Panc1 (cell line): ENCODE measurements around the gene TSKU. TPM values are rescaled to one million over a fixed set of nuclear protein-coding genes. Genes with fewer than 3 reads are reported as not detected.
A peak's percentile ranks its signal among the peaks of the same experiment; 100 is the strongest.

Experiments used
- ATAC-seq: fragments of 200-7000 bp; cut with Tn5 transposase; 2 replicates; pipeline ENCODE4 v1.9.1; 2020; ENCODE audit warnings: mild to moderate bottlenecking, moderate library complexity
- BruUV-seq: library from RNA; stranded (reverse); fragments of 400-500 nt; replicated peaks from 2 replicates; lab custom pipeline; 2021; lab: Mats Ljungman, UMichigan
- CTCF ChIA-PET: fragments of 300-600 bp; sonication (Branson Sonifier 250); formaldehyde crosslinking; loops from one replicate; lab custom pipeline; 2022; ENCODE audit warnings: antibody characterized with exemption; lab: Charles Lee
- POLR2A ChIA-PET: fragments of 300-600 bp; sonication (Branson Sonifier 250); formaldehyde crosslinking; loops from one replicate; lab custom pipeline; 2022; ENCODE audit warnings: antibody characterized with exemption; lab: Charles Lee
- DNase-seq: peaks from one replicate; pipeline ENCODE4 v3.0.0-alpha.2; 2010; ENCODE audit warnings: low read depth, low spot score
- H3K27ac ChIP-seq: 2 replicates; pipeline ENCODE4 v1.5.1; 2011; ENCODE audit warnings: mild to moderate bottlenecking, low read length, inconsistent platforms
- H3K27me3 ChIP-seq: fragments of 200-500 bp; sonication (Bioruptor generic); 2 replicates; pipeline ENCODE4 v1.6.0; 2014; ENCODE audit warnings: low read length, inconsistent platforms; ENCODE audit not compliant: control insufficient read depth, insufficient read depth
- H3K36me3 ChIP-seq: fragments of 200-500 bp; sonication (Bioruptor generic); 2 replicates; pipeline ENCODE4 v1.5.1; 2014; ENCODE audit warnings: inconsistent platforms, mild to moderate bottlenecking, low read length, moderate library complexity; ENCODE audit not compliant: control insufficient read depth, insufficient read depth
- H3K4me1 ChIP-seq: 2 replicates; pipeline ENCODE4 v1.5.1; 2011; ENCODE audit warnings: inconsistent platforms, mild to moderate bottlenecking, low read length, moderate library complexity; ENCODE audit not compliant: control insufficient read depth, insufficient read depth
- H3K4me3 ChIP-seq, 2 experiments: 2 replicates each; pipeline ENCODE4 v1.5.1; 2011 to 2012; ENCODE audit warnings: low read depth in 2 of 2, low read length in 2 of 2, mild to moderate bottlenecking in 2 of 2, inconsistent platforms in 1 of 2, moderate library complexity in 1 of 2
- H3K9me3 ChIP-seq: fragments of 200-500 bp; sonication (Bioruptor generic); 2 replicates; pipeline ENCODE4 v1.5.1; 2014; ENCODE audit warnings: low read depth, mild to moderate bottlenecking, inconsistent platforms, low read length, moderate library complexity; ENCODE audit not compliant: control insufficient read depth, insufficient read depth
- POLR2AphosphoS5 ChIP-seq: IDR thresholded peaks from 2 replicates; pipeline ENCODE4 v1.6.1; 2012; ENCODE audit warnings: mild to moderate bottlenecking, low read depth, low read length, moderate library complexity
- SIN3A ChIP-seq: IDR thresholded peaks from 2 replicates; pipeline ENCODE4 v1.6.1; 2012; ENCODE audit warnings: low read depth, mild to moderate bottlenecking, low read length, moderate library complexity, borderline replicate concordance; ENCODE audit not compliant: insufficient read depth
- TCF7L2 ChIP-seq: IDR thresholded peaks from 2 replicates; pipeline ENCODE4 v1.6.1; 2011; ENCODE audit warnings: mild to moderate bottlenecking, low read depth, low read length, inconsistent platforms
- in situ Hi-C: cut with HindIII; loops from 2 replicates; pipeline ENCODE4 v1.10.0; 2016; ENCODE audit warnings: low sequenced_read_pairs, low pct_unique_long_range_greater_than_20kb
- intact Hi-C: fragments of 100-400 bp; cut with micrococcal nuclease; formaldehyde crosslinking; loops from one replicate; pipeline ENCODE4 v1.10.0; 2022; ENCODE audit not compliant: unreplicated experiment
- total RNA-seq: library from RNA; stranded (reverse); gene quantifications from one replicate; pipeline ENCODE4 v1.2.1, GENCODE V29; 2021; ENCODE audit not compliant: unreplicated experiment
- TF ChIP-seq, protein P1 (sequence below), 2 experiments: IDR thresholded peaks; 2 replicates each; pipeline ENCODE4 v1.6.1; 2011 to 2012; ENCODE audit warnings: low read depth in 2 of 2, control low read depth in 1 of 2, low read length in 1 of 2, mild to moderate bottlenecking in 1 of 2, moderate library complexity in 1 of 2; ENCODE audit not compliant: insufficient read depth in 1 of 2
- TF ChIP-seq, protein P2 (sequence below): fragments of 450-650 bp; IDR thresholded peaks from 2 replicates; pipeline ENCODE4 v1.5.1; 2017; ENCODE audit warnings: mild to moderate bottlenecking

The TSKU gene
- total RNA-seq, 1 experiment from 2014 or later: 31.4 TPM

DNA sequence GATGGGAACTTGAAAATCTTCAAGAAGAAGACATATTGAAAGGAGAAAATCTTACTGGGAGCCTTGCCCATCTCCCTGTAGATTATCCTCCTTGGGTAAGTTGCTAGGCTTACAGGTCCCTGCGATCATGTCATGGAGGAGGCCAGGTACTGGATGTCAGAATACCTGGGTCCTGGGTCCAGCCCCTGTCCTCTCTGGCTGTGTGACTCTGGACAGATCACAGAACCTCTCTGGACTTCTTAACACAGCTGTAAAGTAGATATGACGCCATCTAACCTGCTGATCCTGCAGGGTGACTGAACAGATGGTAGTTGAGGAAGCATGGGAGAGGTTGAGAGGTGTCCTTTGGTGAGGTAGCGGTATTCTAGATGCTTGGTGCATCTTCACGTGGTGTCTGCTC is 4.1 kb downstream of the TSKU start:
- TF ChIP-seq, protein P1, sequence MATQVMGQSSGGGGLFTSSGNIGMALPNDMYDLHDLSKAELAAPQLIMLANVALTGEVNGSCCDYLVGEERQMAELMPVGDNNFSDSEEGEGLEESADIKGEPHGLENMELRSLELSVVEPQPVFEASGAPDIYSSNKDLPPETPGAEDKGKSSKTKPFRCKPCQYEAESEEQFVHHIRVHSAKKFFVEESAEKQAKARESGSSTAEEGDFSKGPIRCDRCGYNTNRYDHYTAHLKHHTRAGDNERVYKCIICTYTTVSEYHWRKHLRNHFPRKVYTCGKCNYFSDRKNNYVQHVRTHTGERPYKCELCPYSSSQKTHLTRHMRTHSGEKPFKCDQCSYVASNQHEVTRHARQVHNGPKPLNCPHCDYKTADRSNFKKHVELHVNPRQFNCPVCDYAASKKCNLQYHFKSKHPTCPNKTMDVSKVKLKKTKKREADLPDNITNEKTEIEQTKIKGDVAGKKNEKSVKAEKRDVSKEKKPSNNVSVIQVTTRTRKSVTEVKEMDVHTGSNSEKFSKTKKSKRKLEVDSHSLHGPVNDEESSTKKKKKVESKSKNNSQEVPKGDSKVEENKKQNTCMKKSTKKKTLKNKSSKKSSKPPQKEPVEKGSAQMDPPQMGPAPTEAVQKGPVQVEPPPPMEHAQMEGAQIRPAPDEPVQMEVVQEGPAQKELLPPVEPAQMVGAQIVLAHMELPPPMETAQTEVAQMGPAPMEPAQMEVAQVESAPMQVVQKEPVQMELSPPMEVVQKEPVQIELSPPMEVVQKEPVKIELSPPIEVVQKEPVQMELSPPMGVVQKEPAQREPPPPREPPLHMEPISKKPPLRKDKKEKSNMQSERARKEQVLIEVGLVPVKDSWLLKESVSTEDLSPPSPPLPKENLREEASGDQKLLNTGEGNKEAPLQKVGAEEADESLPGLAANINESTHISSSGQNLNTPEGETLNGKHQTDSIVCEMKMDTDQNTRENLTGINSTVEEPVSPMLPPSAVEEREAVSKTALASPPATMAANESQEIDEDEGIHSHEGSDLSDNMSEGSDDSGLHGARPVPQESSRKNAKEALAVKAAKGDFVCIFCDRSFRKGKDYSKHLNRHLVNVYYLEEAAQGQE (IDR thresholded peaks at IDR 0.05; ENCODE audit: insufficient read depth in 1 of 2, low read depth in 2 of 2, low read length in 1 of 2): no peak
- TF ChIP-seq SIN3A (no peak), TCF7L2 (no peak), POLR2AphosphoS5 (no peak)
- TF ChIP-seq, protein P2, sequence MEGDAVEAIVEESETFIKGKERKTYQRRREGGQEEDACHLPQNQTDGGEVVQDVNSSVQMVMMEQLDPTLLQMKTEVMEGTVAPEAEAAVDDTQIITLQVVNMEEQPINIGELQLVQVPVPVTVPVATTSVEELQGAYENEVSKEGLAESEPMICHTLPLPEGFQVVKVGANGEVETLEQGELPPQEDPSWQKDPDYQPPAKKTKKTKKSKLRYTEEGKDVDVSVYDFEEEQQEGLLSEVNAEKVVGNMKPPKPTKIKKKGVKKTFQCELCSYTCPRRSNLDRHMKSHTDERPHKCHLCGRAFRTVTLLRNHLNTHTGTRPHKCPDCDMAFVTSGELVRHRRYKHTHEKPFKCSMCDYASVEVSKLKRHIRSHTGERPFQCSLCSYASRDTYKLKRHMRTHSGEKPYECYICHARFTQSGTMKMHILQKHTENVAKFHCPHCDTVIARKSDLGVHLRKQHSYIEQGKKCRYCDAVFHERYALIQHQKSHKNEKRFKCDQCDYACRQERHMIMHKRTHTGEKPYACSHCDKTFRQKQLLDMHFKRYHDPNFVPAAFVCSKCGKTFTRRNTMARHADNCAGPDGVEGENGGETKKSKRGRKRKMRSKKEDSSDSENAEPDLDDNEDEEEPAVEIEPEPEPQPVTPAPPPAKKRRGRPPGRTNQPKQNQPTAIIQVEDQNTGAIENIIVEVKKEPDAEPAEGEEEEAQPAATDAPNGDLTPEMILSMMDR: no peak
- DNase-seq (no peak), ATAC-seq (no peak)
- Histone ChIP-seq H3K36me3 (no peaks in the 10 kb centered on the region; the same call in 1 of the 2 replicates), H3K27ac (no peak overlapping the region; the same call in 1 of the 2 replicates), H3K27me3 (no peaks in the 10 kb centered on the region), H3K9me3 (no peaks in the 10 kb centered on the region), H3K4me1 (peaks cover 36% of the 10 kb centered on the region), H3K4me3 (no peak overlapping the region)
- ChIA-PET POLR2A (no interaction called here), CTCF (no interaction called here)
- BruUV-seq: no TSS peak
- intact Hi-C loops: no loop called here
- in situ Hi-C loops: no loop called here

DNA sequence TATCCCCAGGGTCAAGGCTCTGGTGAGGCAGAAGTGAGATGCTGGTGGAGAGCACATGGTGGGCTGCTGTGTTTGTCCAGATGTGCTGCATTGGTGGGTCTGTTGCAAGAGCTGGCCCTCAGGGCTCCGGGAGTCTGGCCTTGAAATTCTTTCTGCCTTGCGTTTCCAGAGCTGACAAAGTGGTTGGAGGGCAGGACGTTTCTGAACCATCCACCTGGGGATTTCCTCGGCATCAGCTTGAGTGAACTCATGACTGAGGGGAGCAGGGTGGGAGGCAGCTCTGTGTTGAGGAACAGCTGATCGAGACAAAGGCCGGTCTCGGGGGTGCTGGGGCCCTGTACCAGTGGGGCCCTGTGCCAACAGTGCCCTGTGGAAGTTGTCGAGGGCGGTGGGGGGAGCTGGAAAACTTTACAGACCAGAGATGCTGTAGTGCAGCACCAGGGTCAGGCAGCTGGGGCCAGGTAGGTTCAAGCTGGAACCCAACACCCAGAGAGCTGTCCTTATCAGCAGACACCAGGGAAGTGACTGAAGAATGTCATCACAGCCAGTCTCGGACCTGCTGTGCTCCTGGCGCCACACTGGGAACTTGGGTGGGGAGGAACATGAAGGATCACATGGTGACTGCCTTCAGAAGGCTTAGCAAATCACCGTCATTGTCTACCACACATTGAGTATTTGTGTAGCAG is 4.9 kb downstream of the TSKU start:
- CTCF ChIA-PET: no interaction called here
- TF ChIP-seq SIN3A (no peak), TCF7L2 (no peak), POLR2AphosphoS5 (no peak)
- TF ChIP-seq, protein P1 (IDR thresholded peaks at IDR 0.05; ENCODE audit: insufficient read depth in 1 of 2, low read depth in 2 of 2, low read length in 1 of 2): no peak
- TF ChIP-seq, protein P2: no peak
- Histone ChIP-seq H3K4me3 (no peak overlapping the region), H3K4me1 (peaks cover 32% of the 10 kb centered on the region), H3K27me3 (no peaks in the 10 kb centered on the region), H3K9me3 (no peaks in the 10 kb centered on the region), H3K27ac (peak overlapping the region; percentile 35; the same call in 1 of the 2 replicates), H3K36me3 (no peaks in the 10 kb centered on the region)
- DNase-seq (no peak), ATAC-seq (no peak)
- POLR2A ChIA-PET: no interaction called here
- in situ Hi-C loops (no loop called here), intact Hi-C loops (no loop called here)
- no TSS peak for BruUV-seq
